Endothelial cell of umbilical vein (primary cell): ENCODE data around the gene DPP9. TPM values are rescaled to one million over a fixed set of nuclear protein-coding genes. Genes with fewer than 3 reads are reported as not detected.

Experiments used
- BruUV-seq: library from RNA; stranded (reverse); fragments of 400-500 nt; replicated peaks from 2 replicates; lab custom pipeline; 2021; lab: Mats Ljungman, UMichigan
- CTCF ChIA-PET: fragments of 300-600, 350-600 bp; sonication (Branson Sonifier 250); formaldehyde crosslinking; loops from one replicate; lab custom pipeline; 2021; ENCODE audit warnings: antibody characterized with exemption, inconsistent platforms; lab: Charles Lee
- POLR2A ChIA-PET: fragments of 300-600, 350-600 bp; sonication (Branson Sonifier 250); formaldehyde crosslinking; loops from one replicate; lab custom pipeline; 2021; ENCODE audit warnings: antibody characterized with exemption, inconsistent platforms; lab: Charles Lee
- DNase-seq: peaks from one replicate; pipeline ENCODE4 v3.0.0-alpha.2; 2011; ENCODE audit warnings: low read depth, low spot score
- FAIRE-seq: peaks from 2 replicates; lab custom pipeline; 2011; peaks lifted over from hg19 to GRCh38; lab: Jason Lieb, UNC
- H2AFZ ChIP-seq: 2 replicates; pipeline ENCODE4 v1.6.0; 2012; ENCODE audit warnings: low read depth, low read length, control low read depth, inconsistent platforms
- H3K27ac ChIP-seq: 2 replicates; pipeline ENCODE4 v1.5.1; 2011; ENCODE audit warnings: low read depth, mild to moderate bottlenecking, control low read depth, low read length, moderate library complexity; ENCODE audit not compliant: insufficient read depth
- H3K27me3 ChIP-seq, 2 experiments: 2 replicates each; pipeline versions ENCODE4 v1.6.0 to v1.6.1; 2011; ENCODE audit warnings: low read length in 2 of 2, mixed read lengths in 1 of 2; ENCODE audit not compliant: control insufficient read depth in 2 of 2, insufficient read depth in 2 of 2
- H3K36me3 ChIP-seq, 2 experiments: 2 replicates in 1 of 2; 3 replicates in 1 of 2; pipeline ENCODE4 v1.5.1; 2011; ENCODE audit warnings: low read length in 2 of 2, mild to moderate bottlenecking in 1 of 2, moderate library complexity in 1 of 2; ENCODE audit not compliant: control insufficient read depth in 2 of 2, insufficient read depth in 2 of 2; ENCODE audit errors: extremely low read depth in 1 of 2
- H3K4me1 ChIP-seq: 3 replicates; pipeline ENCODE4 v1.5.1; 2011; ENCODE audit warnings: mild to moderate bottlenecking, low read length; ENCODE audit not compliant: control insufficient read depth, insufficient read depth; ENCODE audit errors: extremely low read depth
- H3K4me2 ChIP-seq: 2 replicates; pipeline ENCODE4 v1.6.1; 2011; ENCODE audit warnings: low read length, control low read depth, mixed read lengths; ENCODE audit not compliant: insufficient read depth
- H3K4me3 ChIP-seq, 3 experiments: fragments of 200-600 bp in 1 of 3; sonication (generic), shearing (Covaris generic) in 1 of 3; replicated peaks in 1 of 3; 2 replicates each; pipeline ENCODE4 v1.5.1; 2011 to 2016; ENCODE audit warnings: control low read depth in 3 of 3, low read length in 3 of 3, mild to moderate bottlenecking in 2 of 3, inconsistent platforms in 1 of 3, low read depth in 1 of 3, moderate library complexity in 1 of 3; ENCODE audit not compliant: insufficient read depth in 1 of 3
- H3K79me2 ChIP-seq: 2 replicates; pipeline ENCODE4 v1.6.0; 2012; ENCODE audit warnings: low read length, inconsistent platforms; ENCODE audit not compliant: control insufficient read depth, insufficient read depth
- H3K9ac ChIP-seq: replicated peaks from 2 replicates; pipeline ENCODE3; 2011; ENCODE audit warnings: low read length, control low read depth; ENCODE audit not compliant: insufficient read depth; ENCODE audit errors: extremely low read depth
- H3K9me1 ChIP-seq: replicated peaks from 3 replicates; pipeline ENCODE4 v1.6.0; 2011; ENCODE audit warnings: mild to moderate bottlenecking, low read length; ENCODE audit not compliant: control insufficient read depth, insufficient read depth; ENCODE audit errors: extremely low read depth
- H3K9me3 ChIP-seq: replicated peaks from 2 replicates; pipeline ENCODE4 v1.5.1; 2012; ENCODE audit warnings: low read length, inconsistent platforms; ENCODE audit not compliant: control insufficient read depth, insufficient read depth
- H4K20me1 ChIP-seq: replicated peaks from 2 replicates; pipeline ENCODE3; 2011; ENCODE audit warnings: mild to moderate bottlenecking, low read length; ENCODE audit not compliant: control insufficient read depth, insufficient read depth; ENCODE audit errors: extremely low read depth
- EZH2 ChIP-seq: IDR thresholded peaks from 2 replicates; pipeline ENCODE4 v1.6.1; 2012; ENCODE audit warnings: borderline replicate concordance, low read depth, mild to moderate bottlenecking, moderate library complexity, low read length, inconsistent platforms; ENCODE audit not compliant: severe bottlenecking
- MYC ChIP-seq: IDR thresholded peaks from one replicate; pipeline ENCODE4 v1.6.1; 2011; ENCODE audit warnings: mild to moderate bottlenecking, low read depth, low read length
- POLR2AphosphoS5 ChIP-seq: IDR thresholded peaks from 2 replicates; pipeline ENCODE4 v1.6.1; 2012; ENCODE audit warnings: low read depth, mild to moderate bottlenecking, control low read depth, low read length, moderate library complexity; ENCODE audit not compliant: insufficient read depth
- dilution Hi-C: fragments of 300-500 bp; cut with MboI; formaldehyde crosslinking; loops from one replicate; pipeline ENCODE4 v1.15.0; 2019; ENCODE audit warnings: low sequenced_read_pairs; ENCODE audit not compliant: extremely low pct_ligation_motif_present
- intact Hi-C: fragments of 100-400 bp; cut with micrococcal nuclease; formaldehyde crosslinking; loops from one replicate; pipeline ENCODE4 v1.10.0; 2022
- polyA plus RNA-seq, 4 experiments: library from polyadenylated mRNA; depleted of rRNA in 3 of 4; stranded (reverse) in 3 of 4; unstranded in 1 of 4; fragments of >200 nt; gene quantifications; 2 replicates each; pipeline versions ENCODE4 v1.2.1 to v1.2.3, GENCODE V29; 2011 to 2012; ENCODE audit warnings: missing spikeins in 1 of 4
- total RNA-seq: library from RNA; stranded (reverse); gene quantifications from 2 replicates; pipeline ENCODE4 v1.2.3, GENCODE V29; 2021
- TF ChIP-seq, protein P1 (sequence below), 2 donors: IDR thresholded peaks; 1 replicate in 1 of 2; 2 replicates in 1 of 2; pipeline ENCODE4 v1.5.1; 2011; ENCODE audit warnings: low read length in 2 of 2, mild to moderate bottlenecking in 2 of 2, moderate library complexity in 2 of 2, control low read depth in 1 of 2, inconsistent platforms in 1 of 2, low read depth in 1 of 2; ENCODE audit not compliant: insufficient read depth in 1 of 2; ENCODE audit errors: extremely low read depth in 1 of 2

The DPP9 gene
- total and polyA plus RNA-seq, 2 donors (not counting 3 experiments of a cell fraction or from before 2014, with no cell fraction given) = 31.5 to 98.0 TPM

GRCh38 chr19:4676955-4677731, 46.5 kb downstream of the DPP9 start:
- ChIA-PET POLR2A (no interaction called here), CTCF (interaction anchor here (0.6 to 1.5 kb wide), 5 partner anchors 11 to 44 kb away, joined by 3 to 5 read pairs (median 4); no protein-coding TSS in a partner anchor)
- no TSS peak for BruUV-seq

More at GRCh38 chr19:4676955-4677731, 46.5 kb downstream of the DPP9 start:
- H3K4me3 ChIP-seq = no peak overlapping the region
- TF ChIP-seq MYC = no peak
- no peak for TF ChIP-seq POLR2AphosphoS5
- TF ChIP-seq EZH2 = no peak
- TF ChIP-seq, protein P1, sequence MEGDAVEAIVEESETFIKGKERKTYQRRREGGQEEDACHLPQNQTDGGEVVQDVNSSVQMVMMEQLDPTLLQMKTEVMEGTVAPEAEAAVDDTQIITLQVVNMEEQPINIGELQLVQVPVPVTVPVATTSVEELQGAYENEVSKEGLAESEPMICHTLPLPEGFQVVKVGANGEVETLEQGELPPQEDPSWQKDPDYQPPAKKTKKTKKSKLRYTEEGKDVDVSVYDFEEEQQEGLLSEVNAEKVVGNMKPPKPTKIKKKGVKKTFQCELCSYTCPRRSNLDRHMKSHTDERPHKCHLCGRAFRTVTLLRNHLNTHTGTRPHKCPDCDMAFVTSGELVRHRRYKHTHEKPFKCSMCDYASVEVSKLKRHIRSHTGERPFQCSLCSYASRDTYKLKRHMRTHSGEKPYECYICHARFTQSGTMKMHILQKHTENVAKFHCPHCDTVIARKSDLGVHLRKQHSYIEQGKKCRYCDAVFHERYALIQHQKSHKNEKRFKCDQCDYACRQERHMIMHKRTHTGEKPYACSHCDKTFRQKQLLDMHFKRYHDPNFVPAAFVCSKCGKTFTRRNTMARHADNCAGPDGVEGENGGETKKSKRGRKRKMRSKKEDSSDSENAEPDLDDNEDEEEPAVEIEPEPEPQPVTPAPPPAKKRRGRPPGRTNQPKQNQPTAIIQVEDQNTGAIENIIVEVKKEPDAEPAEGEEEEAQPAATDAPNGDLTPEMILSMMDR (IDR thresholded peaks at IDR 0.05; ENCODE audit: extremely low read depth in 1 of 2, insufficient read depth in 1 of 2, low read depth in 1 of 2, low read length in 2 of 2) = peak; percentile 32 to 60
- H3K4me2 ChIP-seq = no peak overlapping the region
- H3K9ac ChIP-seq = no peak overlapping the region
- no peaks in the 10 kb centered on the region for H3K79me2 ChIP-seq
- H3K9me3 ChIP-seq = no peaks in the 10 kb centered on the region
- peaks cover 2 to 15% of the 10 kb centered on the region in 2 experiments for H3K36me3 ChIP-seq
- DNase-seq = peak; percentile 18
- H2AFZ ChIP-seq = no peak overlapping the region
- no peaks in the 10 kb centered on the region for H3K27me3 ChIP-seq
- H3K27ac ChIP-seq = no peak overlapping the region
- peak; percentile 38 for FAIRE-seq
- H3K4me1 ChIP-seq = no peaks in the 10 kb centered on the region
- no peaks in the 10 kb centered on the region for H3K9me1 ChIP-seq
- dilution Hi-C loops = no loop called here
- H4K20me1 ChIP-seq = no peaks in the 10 kb centered on the region
- intact Hi-C loops = no loop called here
